GM19463 (cell line): ENCODE measurements around the gene SCN4B.

Experiments used
- ATAC-seq: cut with Tn5 transposase; IDR thresholded peaks from one replicate; pipeline ENCODE4 v1.9.1; 2021; ENCODE audit warnings: mild to moderate bottlenecking, moderate library complexity; ENCODE audit not compliant: unreplicated experiment

Gene SCN4B

DNA sequence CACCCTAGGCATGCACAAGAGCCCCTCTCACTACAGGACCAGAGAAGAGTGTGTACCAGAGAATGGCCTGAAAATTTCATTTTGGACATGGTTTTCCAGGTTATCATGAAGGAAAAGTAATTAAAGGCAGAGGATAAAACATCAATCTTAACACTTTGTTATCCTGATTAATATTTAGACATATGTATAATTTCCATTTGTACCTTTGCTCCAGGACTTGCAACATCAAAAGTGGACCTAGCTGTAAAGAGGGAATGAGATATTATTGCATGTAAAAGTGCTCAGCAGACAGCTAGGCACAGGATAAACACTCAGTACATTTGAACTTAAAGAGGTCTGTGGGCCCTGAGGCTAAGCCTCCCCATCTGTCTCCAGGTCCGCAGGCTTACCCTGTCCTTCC is 2.0 kb upstream of the SCN4B start:
- no peak for ATAC-seq

DNA sequence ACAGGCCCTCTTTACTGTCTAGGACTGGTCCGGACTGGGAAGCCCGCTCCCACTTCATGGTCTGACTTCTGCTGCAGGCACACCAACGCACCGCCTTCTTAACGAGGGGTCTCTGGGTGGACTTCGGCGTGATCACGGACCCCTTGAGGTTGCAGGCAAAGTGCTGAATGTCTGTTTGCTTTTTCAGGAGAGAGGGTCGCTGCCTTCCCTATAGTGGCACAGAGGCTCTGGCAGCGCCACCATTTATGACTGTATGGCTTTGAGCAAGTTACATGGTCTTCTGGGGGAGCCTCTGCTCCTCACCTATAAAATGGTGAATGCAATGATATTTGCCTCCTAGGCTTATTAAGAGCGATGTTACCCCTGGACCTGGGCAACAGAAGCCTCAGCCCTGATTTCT is 1.4 kb upstream of the SCN4B start:
- no peak for ATAC-seq

DNA sequence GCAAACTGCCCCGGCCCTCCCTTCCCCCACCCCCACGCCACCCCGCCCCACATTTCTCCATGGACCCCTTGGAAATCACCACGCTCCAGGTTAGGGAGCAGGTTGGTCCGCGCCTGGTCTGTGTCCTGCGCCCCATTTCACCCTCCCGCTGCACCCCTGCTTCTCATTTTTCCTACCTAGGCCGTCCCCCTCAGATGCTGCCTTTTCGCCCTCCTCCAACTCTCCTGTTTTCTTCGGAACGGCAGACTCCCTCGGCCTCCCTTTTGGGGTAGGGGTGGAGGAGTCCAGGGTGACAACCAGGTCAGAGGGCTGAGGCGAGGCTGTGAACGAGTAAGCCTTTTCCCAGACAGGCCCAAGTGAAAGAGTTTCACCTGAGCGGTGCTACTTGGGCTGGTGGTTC is 893 bp upstream of the SCN4B start:
- ATAC-seq, result no peak

DNA sequence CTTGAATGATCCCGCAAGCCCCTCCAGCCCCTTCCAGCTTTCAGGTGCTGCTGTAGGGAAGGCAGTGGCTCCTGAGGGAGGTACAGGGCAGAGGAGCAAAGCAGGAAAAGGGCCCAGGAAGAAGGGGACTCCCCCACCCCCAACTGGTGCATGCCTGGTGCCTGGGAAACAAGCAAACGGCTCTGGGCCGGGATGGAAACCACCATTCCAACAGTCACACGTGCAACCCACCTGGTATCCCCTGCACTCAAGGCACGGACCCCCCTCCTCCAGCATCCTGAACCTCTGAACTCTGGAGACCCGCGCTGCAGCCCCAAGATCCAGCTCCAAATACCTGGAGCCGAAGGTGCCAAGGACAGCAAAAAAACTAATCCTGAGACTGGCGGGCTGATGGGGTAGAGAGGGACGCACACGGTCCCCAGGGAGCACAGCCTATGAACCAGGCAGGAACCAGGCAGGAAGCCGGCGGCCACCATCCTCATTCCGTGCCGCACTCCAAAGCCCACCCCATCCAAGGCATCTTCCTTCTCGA is 537 bp downstream of the SCN4B start:
- no peak for ATAC-seq

DNA sequence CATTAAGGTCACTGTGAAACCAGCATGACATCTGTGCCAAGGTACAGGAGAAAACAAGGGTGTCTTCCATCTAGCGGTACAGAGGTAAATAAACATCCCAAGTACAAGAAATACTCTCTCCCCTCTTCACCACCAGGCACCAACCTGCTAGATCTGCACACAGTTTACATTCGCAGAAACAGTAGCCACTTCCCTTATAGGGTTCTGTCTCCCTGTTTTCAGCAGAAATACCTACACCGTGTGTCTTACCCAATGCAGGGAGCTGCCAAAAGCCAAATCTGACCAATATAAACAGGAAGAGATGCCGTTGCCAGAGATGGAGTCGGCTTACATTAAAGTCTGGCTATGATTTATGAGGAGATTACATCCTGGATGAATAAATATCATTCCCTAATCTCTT is 1.2 kb downstream of the SCN4B start:
- ATAC-seq, result no peak

DNA sequence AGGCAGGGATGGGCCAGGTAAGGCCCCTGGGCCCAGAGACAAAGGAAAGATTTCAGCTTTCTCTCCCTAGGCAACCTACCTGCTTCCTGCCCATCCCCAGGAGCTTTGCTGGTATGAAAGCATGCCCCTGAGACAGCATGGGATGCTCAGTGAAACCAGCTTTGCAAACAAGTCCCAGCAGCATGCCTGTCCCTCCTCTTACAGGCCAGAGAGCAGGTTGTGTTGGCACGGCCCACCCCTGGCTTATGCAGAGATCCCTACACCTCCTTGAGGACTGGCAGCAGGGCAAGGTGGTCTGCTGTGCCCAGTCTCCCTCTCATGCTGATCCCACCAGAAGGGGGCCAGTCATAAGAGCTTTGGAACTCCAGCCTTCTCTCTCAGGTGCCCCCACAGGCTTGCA is 3.1 kb downstream of the SCN4B start:
- ATAC-seq, result no peak

DNA sequence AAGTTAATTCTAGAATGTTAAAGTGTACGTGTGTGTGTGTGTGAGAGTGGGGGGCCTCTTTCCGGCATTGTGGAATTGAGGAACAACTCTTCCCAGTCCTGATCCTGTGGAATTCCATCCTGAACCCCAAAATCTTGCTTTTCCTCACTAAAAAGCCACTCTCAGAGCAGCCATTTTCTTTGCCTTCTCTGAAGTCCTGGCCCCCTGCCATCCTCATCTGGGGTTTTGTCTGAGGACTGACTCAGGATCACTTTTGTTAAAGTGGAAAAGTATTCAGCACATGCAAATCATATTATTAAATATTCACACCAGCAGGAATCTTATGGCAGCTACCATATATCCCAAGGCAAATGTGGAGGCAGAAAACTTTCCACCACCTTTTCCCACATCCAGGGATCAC is 3.8 kb downstream of the SCN4B start:
- no peak for ATAC-seq

DNA sequence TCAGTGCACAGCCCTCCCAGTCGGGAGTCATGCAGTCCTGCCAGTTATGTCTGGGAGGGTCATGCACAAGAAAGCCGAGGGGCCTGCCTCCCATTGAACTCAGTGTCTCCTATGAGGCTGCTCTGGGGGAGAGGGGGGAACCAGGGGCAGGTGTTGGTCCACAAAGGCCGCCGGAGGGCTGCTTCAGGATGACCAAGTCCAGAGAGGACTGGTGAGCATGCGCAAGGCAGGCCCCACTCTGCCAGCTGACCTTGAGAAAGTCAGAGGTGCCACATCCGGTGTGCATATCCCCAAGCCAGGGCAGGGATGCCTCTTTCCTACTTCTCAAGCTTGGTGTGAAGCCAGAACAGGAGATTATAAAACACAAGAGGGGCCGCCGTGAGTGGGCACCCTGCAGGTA is 4.4 kb downstream of the SCN4B start:
- ATAC-seq, result no peak

DNA sequence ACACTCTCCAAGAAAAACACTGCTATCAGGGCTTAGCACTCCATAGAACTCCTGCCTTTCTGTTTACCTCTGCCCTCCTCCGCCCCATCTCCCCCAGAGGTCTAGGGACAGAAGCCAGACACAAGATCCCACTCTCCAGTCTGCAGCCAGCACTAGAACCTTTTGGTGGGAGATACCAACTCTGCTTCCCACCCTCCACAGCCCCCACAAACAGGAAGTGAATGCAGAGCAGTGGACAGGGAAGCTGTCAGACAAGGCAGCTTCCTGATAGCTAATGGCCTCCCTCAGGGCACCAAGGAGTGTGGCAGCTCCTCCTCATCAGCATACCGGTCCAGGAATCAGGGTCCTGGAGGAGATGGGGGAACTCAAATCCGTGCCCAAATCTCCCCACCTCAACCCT is 5.1 kb downstream of the SCN4B start:
- ATAC-seq, result no peak

DNA sequence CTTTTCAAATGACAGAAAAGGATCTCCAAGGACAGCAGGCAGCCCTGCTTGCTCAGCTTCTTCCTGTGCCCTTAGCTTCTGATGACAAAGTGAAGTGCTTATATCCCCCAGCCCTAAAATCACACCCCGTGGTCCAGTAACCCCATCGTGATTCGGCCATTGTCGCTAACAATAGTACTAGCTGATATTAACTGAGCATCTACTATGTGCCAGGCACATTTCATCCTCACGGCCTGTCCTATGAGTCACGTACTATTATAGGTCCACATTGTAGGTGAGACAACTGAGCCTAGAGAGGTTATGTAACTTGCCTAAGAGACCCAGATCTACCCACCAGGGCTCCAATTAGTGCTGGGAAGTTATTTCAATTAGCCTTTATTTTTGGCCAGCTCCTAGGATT is 6.1 kb downstream of the SCN4B start:
- no peak for ATAC-seq

DNA sequence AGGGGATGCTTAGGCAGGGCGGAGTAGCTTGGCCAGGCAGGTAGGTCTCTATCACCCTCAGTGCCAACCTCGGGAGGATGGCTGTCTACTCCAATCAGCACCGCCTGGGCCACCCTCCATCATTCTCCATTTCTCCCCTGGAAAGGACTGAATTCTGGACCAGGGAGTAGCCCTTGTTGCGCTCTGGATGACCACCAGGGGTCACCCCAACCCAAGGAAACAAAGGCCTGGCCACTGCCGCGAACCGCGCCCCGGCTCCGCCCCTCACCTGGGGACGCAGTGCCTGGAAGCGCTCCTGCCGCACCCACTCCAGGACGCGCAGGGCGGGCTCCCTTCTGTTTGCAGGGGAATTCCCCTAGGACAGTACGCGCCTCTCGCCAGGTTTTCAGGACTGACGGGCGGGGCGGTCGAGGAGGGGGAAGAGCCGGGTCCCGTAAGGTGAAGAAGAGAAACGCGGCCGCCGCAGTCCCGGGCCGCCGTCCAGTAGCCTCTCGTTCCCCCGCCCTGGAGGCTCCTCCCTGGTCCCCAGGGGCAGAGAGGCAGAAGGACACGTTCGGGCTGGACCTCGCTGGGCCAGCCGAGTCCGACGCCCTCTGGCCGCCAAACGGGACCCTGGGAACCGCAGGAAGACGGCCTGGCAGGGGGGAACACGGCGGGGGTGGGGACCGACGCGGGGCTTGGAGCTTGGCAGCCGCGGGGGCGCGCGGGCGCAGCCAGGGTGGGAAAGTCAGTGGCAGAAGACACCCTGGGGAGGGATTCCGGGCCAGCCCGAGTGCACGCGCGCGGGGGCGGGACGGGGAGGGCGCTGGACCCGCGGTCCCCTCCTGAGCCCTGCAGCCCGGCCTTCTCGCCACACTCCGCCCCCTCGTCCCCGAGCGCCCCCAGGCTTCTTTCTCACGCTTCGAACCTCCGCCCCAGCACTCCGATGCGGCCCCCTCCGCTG is 7.1 kb downstream of the SCN4B start:
- ATAC-seq, result peak; percentile 86

DNA sequence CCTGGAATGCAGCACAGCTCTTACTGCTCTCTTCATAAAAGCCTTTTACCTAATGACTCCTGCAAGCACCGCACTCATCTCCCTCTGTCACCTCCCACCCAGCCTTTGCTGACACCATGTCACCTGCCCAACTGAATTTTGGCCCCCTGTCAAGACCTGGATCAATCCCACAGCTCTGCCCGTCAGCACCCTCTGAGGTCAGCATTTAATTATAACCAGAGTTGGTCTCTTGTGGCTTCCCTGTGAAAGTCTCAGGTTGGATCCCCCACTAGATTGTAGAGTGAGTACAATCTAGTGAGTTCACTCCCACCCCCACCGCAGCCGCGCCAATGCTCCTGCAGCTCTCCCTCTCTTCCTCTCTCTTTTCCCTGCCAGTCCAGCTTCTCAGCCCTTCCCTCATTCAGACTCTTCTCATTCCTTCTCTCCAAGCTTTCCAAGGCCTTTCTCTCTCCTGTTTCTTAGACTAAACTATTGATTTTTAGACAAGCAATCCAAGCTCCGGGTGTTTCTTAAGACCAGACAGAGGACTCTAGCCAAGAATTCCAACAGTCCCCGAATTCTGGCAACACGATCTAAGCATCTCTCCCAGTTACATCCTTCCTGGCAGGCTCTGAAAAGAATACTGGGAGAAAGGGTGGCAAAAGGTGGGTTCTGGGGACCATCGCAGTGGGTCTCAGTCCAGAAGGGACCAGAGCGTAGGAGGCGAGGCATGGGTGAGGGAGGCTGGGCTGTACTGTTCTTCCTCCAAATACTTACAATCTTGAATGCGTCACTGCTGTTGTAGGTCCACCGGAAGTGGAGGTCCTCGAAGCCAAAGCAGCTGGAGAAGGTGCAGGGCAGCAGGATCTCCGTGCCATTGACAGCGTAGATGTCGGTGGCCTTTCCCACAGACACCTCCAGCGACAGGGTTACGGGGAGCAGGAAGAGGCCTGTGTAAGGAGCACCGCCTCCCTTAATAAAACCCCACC is 8.0 kb downstream of the SCN4B start:
- ATAC-seq, result no peak

DNA sequence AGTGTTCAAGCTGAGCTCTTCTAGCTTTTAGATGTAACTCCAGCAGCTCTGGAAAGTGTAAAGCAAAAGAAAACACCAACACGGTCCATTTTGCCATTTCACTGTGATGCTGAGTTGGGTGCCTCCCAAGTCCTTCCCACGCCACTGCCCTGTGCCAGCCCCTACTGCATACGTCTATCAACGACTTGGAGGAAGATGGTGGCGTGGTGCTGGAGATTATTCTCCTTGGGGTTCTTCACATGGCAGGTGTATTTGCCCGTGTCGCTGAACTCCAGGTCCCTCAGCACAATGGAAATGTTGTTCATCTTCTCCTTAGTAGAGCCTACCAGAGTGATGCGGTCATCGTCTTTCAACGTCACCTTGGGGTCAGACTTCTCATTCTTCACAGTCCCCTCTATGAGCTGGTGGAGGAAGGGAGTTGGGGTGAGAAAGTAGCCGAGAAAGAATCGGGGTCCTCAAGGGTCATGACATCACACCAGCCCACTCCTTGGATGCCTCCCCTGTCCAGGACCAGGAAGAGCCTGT is 8.9 kb downstream of the SCN4B start:
- no peak for ATAC-seq

DNA sequence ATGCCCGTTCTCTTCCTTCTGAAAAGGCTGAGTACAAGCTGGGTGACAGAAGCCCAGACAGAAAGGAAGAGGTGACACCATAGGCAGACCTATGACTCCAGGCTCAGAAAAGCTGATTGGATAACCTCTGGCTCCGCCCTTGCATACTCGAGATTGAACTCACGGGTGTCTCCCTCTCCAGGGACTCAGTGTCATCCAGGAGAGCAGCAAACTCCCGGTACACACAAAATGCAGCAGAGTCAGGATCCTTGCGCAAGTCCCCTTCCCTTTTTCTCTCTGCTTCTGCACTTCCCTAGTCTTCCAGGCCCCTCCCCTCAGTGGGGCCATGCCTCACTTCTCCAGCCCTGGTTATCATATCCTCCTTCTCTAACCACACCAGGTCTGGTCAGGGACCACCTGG is 9.8 kb downstream of the SCN4B start:
- no peak for ATAC-seq

DNA sequence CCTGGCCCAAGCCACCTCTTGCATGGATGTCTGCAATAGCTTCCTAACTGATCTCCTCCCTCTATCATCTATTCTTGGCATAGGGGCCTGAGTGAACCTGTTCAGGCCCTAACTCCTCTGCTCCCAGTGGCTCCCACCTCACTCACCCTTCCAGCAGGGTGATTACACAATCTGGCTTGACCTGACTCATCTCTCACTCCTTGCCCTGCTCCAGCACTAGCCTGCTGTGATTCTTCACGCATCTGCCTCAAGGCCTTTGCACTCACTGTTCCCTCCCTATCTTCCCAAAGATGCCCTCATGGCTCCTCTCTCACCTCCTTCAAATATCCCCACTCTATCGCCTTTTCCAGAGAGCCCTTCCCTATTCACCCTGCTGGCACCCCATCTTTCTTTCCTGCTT is 10.5 kb downstream of the SCN4B start:
- no peak for ATAC-seq

DNA sequence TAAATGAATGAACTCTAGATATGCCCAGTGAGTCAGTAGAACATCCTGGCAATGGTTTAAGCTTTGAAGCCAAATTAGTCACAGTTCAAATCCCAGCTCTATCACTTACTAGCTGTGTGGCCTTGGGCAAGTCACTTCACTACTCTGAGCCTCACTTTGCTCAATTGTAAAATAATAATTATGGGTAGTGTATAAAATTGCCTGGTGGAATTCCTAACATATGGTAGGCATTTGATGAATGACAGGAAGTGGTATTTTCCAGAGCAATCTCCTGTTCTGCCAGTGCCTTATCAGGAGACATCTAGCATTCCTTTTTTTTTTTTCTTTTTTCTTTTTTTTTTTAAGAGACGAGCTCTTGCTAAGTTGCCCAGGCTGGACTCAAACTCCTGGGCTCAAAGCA is 13.0 kb downstream of the SCN4B start:
- ATAC-seq, result no peak

DNA sequence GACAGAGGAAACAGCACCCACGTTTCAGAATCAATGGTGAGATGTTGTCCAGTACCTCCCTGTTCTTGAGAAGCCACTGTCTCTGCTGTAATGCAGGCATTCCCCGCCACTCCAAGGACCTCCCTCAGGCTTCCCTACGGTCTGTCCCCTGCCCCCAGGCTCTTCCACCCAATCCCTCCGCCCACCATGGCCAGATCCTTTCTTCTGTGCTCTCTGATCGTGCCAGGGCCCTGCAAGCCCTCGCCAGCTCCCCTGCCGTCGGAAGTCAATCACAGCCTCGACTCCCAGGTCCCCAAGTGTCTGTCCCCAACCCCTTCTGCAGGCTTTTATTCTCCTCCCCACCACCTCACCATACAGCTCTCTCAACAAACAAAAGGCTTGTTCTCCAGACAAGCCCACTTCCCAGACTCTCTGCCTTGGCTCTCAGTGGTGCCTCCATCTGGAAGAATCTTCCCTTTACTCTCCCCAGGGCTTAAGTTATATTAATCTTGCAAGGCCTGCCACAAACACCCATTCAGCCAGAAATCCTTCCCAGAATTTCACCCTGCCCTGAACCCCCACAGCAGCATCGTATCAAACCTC is 13.7 kb downstream of the SCN4B start:
- no peak for ATAC-seq

DNA sequence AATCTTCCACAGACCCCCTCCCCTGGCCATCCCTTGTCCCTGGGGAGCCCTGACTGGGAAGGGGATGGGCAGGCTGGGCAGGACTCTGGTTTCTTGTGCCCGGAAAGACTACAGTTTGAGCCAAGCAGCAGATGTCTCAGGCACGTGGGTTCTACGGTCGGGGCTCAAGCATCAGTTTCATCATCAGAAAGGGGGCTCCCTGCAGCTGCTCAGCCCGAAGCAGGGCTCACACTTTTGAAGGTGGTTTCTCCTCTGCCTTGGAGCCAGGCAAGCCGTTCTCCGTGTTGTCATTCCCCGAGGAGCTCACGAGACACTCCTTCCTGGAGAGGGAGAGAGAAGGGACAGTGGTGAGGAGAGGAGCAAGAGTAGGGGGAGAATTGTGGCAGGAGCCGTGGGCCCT is 15.8 kb downstream of the SCN4B start:
- no peak for ATAC-seq

DNA sequence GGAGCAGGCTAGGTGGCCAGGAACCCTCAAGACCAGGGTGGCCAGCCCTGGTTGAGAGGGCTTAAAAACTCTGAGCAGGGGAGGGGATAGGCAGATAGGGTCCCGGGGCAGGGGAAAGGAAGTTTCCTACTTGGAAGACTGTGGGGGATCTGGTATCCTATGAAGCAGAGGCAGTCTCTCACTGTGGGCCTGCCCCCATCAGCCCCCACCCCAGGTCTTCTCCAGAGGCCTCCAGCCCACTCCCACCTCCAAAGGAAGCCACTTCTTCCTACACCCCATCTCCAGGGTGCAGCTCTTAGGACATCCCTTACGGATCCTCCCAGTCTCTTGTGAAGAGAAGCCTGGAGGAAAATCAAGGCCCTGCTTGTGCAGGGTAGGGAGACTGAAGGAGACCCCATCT is 16.3 kb downstream of the SCN4B start:
- no peak for ATAC-seq

DNA sequence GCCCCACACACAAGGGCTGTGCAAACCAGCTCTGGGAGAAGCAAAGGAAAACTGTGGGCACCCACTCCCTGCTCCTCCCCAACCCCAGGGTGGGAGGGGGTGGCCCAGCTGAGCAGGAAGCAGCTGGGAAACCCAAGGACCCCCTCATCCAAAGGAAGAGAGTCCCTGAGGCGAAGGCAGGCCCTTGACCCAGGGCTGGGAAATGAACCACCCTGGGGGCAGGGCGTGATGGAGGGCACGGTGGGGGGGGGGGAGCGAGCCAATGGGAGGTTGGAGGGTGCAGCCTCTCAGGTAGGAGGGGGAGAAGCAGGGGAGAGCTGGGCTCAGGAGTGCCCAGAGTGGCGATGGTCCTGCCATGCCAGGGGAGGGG is 16.8 kb downstream of the SCN4B start:
- no peak for ATAC-seq
